NB4 (cell line): ENCODE data around the gene ARL6IP5.

Experiments used
- CTCF ChIP-seq: IDR thresholded peaks from one replicate; pipeline ENCODE4 v1.5.1; 2012; ENCODE audit warnings: low read depth, low read length
- MYC ChIP-seq: IDR thresholded peaks from 2 replicates; pipeline ENCODE4 v1.6.1; 2011; ENCODE audit warnings: low read depth, low read length
- POLR2A ChIP-seq: IDR thresholded peaks from 2 replicates; pipeline ENCODE4 v1.6.1; 2011; ENCODE audit warnings: mild to moderate bottlenecking; ENCODE audit not compliant: insufficient read length; ENCODE audit errors: extremely low read depth

- TF ChIP-seq CTCF = no peak
- TF ChIP-seq POLR2A = no peak
- TF ChIP-seq MYC = no peak
Observed at GRCh38 chr3:69116897-69117296, 32.2 kb downstream of the ARL6IP5 start.
